HG03025 (cell line): ENCODE measurements around the gene XKR7.
"Not testable (repeated sequence)": the region's sequence is repeated elsewhere in the genome, so short reads cannot be mapped to it uniquely, and the experiment has no call there.

Experiments used
- ATAC-seq: cut with Tn5 transposase; IDR thresholded peaks from one replicate; pipeline ENCODE4 v1.9.1; 2021; ENCODE audit warnings: mild to moderate bottlenecking, moderate library complexity; ENCODE audit not compliant: unreplicated experiment, low FRiP score

XKR7 gene

GRCh38 chr20:32010101-32010500, 42.1 kb downstream of the XKR7 start, which contains the start of gene CCM2L:
TSS of gene CCM2L (plus strand) at chr20:32010438. CDS start at chr20:32010455, 17 bp downstream.
- ATAC-seq: no peak

- no peak for ATAC-seq
Measured at GRCh38 chr20:32010666-32011065, 42.7 kb downstream of the XKR7 start.

- no peak for ATAC-seq
Measured at GRCh38 chr20:32012159-32012688, 44.3 kb downstream of the XKR7 start.

GRCh38 chr20:32013326-32013725, 45.4 kb downstream of the XKR7 start:
- no peak for ATAC-seq

- no peak for ATAC-seq
Measured at GRCh38 chr20:32017711-32018251, 49.8 kb downstream of the XKR7 start.

GRCh38 chr20:32018269-32019155, 50.6 kb downstream of the XKR7 start:
- no peak for ATAC-seq

- ATAC-seq: no peak
Measured at GRCh38 chr20:32019156-32019510, 51.2 kb downstream of the XKR7 start.

- no peak for ATAC-seq
Measured at GRCh38 chr20:32019563-32020463, 51.9 kb downstream of the XKR7 start.

GRCh38 chr20:32021091-32021490, 53.1 kb downstream of the XKR7 start:
- no peak for ATAC-seq

GRCh38 chr20:32024683-32025295, 56.8 kb downstream of the XKR7 start:
- no peak for ATAC-seq

- ATAC-seq: no peak
Measured at GRCh38 chr20:32027643-32028042, 59.7 kb downstream of the XKR7 start.

- no peak for ATAC-seq
Measured at GRCh38 chr20:32028647-32029372, 60.9 kb downstream of the XKR7 start.

GRCh38 chr20:32029561-32029960, 61.6 kb downstream of the XKR7 start:
- no peak for ATAC-seq

GRCh38 chr20:32031007-32031958, 63.3 kb downstream of the XKR7 start:
- ATAC-seq: no peak

GRCh38 chr20:32033316-32033715, 65.4 kb downstream of the XKR7 start:
- no peak for ATAC-seq

GRCh38 chr20:32033721-32034120, 65.8 kb downstream of the XKR7 start:
- not testable (repeated sequence) for ATAC-seq

- ATAC-seq: no peak
Measured at GRCh38 chr20:32034581-32035425, 66.9 kb downstream of the XKR7 start.

GRCh38 chr20:32035426-32035779, 67.5 kb downstream of the XKR7 start:
- ATAC-seq: no peak
